HT1080 (cell line): Measurements from ENCODE around the gene ASPM. TPM values are rescaled to one million over a fixed set of nuclear protein-coding genes. Genes with fewer than 3 reads are reported as not detected.
"Not testable (repeated sequence)": the region's sequence is repeated elsewhere in the genome, so short reads cannot be mapped to it uniquely, and the experiment has no call there.

ENCODE experiments used
- DNase-seq: peaks from one replicate; pipeline ENCODE4 v3.0.0-alpha.2; 2015; ENCODE audit warnings: low read depth
- total RNA-seq: library from RNA; depleted of rRNA; stranded (reverse); fragments of >200 nt; shearing (Covaris generic); gene quantifications from 2 replicates; pipeline ENCODE4 v1.2.3, GENCODE V29; 2014

Gene ASPM
- total RNA-seq, 1 experiment from 2014 or later = 36.9 TPM

DNA sequence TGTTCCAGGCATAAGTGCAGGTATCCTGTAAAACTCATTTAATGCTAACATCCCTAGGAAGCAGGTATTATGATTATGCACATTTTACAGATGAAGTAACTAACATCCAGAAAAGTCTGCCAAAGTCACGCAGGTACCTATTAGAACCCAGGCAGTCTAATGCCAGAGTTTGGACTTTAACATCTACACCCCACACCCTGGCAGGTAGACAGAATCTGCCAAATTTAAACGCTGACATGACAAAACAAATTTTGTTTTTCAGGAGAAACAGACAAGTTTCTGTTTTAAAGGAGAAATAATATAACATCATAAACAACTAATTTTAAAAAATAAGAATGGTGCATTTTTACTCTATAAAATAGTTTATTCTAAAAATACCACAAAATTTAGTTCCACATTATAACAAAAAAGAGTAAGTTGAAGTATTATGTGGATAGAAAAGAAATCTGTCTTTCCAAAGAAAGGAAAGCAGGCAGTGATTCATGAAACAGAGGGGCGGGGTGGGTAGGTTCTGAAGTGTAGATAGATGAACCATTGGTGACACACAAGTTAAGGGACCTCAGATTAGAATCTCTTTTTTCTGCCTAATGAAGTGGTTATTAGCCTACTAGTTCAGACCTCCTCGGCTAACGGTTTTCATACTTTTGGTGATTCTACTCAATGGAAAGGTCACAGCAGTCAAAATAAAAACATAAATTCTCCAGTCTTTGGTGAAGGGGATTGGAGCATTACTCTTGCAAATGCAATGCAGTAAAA lies 1.7 kb downstream of the ASPM start:
- peak; percentile 31 for DNase-seq

DNA sequence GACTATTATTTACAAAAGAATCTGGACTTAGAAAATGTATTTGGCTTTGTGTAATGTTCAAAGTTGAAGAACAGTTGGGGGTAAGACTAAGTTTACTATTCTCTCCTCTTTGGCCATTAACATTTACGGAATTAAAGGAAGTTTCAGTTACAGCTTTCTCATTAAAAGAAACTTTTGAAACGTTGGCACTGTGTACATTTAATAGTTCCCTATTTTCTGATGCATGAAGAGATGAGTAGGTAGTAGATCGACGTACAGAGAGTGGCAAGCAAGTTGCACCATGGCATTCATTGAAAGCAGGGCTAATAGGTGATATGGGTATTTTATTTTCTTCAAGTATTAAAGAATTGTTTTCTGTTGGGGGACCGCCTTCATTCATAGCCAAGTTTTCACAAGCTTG lies 3.2 kb downstream of the ASPM start:
- DNase-seq = no peak

DNA sequence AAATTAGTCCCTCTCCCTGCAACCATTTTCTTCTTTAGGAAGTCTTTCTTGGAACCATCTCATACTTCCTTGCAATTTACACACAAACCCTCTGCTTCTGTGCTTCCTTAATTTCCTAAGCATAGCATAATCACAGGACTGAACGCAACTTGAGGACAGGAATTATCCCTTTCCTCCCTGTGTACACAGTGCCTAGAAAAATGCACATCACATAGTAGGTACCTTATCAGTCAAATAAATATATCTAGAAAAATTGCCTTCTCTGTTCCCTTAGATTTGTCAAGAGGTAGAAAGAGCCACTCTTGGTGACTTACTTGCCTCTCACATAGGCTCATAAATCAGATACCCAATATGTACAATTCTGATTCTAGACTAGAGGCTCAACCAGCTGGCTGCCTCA lies 4.9 kb downstream of the ASPM start:
- DNase-seq = no peak

DNA sequence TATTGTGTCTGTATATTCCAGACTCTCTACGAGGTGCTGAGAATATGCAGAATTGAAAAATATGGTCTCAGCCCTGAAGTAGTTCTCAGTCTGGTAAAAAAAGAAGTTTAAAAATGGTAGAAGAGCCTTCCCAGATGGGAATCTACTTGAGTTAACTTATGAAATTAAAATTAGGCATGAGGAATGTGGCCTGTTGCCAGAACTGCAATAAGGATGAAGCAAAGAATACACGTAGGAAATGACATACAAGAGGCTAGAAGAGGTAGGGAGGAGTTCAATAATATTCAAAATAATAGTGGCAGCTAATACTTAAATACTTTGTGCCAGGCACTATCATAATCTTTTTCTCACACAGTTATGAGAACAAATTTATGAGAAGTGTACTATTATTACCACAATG lies 6.3 kb downstream of the ASPM start:
- DNase-seq = no peak

DNA sequence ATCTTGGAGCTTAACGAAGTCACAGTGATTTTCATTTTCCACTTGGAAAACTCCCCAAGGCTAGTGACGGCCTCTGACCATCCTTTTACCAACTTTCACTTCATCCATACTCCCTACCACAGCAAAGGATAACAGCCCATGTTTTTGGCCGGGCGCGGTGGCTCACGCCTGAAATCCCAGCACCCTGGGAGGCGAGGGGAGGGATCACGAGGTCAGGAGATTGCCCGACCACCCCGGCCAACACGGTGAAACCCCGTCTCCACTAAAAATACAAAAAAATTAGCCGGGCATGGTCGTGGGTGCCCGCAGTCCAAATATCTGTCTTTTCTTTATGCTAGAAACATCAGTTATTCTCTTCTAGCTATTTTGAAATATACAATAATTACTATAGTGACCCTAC lies 7.3 kb downstream of the ASPM start:
- no peak for DNase-seq

DNA sequence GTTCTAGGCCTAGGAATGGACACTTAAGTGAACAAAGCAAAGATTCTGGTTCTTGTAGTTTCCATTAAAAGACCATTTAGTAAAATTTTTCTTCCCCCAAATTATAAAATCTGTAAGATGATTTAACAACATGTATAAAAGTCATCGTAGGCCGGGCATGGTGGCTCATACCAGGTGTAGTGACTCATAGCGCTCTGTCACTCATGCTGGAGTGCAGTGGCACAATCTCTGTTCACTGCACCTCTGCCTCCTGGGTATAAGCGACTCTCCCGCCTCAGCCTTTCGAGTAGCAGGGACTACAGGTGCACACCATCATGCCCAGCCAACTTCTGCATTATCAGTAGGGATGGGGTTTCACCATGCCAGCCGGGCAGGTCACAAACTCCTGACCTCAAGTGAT lies 9.1 kb downstream of the ASPM start:
- no peak for DNase-seq

DNA sequence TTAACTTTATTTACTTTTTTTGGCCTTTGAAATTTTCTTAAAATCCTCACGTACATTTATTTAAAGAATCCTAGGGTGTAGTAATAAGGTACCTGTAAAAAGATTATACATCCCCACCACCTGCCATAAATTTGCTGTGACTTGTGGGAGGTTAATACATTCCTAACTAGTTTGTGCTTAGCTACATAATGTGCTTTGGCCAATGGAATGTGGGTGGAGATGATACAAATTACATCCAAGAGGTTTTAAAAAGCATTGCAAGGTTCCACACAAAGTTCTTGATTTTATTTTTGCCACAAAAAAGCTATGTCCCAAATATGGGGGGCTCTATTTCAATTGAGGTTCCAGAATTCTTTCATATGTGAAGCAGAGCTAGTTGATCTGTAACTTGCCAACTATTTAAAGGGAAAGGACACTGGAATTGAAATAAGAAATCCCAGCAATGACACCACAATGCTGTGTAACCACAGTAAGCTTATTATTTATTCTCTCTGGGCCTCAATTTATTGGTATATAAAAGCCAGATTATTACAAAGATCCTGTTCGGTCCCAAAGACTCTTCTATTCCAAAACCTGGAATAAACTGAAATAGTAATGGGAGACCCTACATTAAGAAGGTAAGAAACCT lies 15.7 kb downstream of the ASPM start:
- no peak for DNase-seq

DNA sequence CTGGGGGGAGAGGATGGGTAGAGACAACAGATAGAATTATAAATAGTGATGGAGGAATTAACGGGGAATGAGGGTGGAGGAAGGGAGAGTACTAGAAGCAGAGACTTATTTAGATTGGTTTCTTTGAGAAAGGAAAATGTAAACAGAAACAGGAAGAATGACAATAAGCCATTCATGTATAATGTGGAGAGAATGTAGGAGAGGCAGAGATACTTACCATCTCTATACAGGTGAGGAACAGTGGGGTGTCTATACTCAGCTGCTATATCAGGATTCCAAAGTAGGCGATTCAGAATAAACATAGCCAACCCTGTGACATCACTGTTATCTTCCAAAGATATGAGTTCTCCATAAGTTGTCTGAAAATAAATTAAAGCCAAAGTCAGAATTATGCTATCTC lies 16.8 kb downstream of the ASPM start:
- DNase-seq = no peak

DNA sequence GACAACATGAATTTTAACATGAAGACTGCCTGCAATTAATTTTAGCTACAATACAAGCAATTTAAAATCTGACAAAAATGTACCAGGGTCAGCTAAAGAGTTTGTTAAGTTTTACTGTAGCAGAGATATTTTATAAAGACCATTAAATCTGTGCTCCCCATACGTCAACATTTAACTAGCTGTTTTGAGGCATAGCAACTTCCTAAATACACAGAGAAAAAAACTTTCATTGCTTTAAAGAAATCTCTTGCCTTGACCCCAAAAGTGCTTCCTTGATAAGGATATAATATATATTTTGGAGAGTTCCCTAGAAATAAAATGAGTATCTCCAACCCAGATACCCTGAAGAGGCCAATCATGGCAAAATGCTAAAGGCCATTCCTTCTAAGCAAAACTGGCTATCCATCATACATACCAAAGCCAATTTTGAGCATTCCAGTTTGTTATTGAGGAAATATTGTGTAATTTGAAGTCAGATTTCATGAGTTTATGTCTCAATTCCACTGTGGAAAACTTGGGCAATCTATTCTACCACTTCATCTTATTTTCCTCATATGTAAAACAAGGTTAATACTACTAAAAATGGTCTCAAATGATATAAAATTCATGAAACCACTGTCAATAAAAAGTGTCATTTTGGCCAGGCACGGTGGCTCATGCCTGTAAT lies 19.1 kb downstream of the ASPM start:
- no peak for DNase-seq

DNA sequence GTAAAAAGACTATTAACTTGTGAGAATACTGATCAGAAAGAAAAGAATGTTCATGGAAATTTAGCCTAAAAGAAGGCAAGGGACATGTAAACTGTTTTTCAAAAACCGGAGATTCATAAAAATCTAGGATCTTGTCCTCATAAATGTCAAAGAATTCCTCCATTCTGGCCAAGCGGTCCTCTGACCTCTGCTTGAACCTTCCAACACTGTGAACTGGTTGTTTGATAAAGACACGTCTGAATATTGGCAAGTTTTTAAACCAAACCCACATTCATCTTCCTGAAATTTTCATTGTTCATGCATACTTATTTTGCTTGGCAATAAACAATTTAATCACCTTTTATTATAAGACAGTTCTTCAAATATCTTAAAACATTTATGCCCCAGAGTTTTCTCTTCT lies 19.8 kb downstream of the ASPM start:
- no peak for DNase-seq

DNA sequence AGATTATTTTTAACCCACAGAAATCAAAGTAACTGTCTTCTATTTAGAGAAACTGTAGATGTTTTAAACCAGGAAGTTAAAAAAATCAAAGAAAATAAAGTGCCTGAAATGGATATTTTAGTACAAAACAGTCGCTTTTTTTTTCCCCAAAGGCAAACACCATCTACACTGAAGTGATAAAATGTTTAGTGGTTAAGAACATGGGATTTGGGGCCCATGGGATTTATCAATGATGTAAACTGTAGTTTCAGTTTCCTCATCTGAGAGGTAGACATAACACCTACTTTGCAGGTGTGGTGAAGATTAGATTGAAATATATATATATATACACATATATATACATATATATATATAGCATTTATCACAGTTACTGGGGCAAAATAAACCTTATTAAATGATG lies 22.1 kb downstream of the ASPM start:
- no peak for DNase-seq

DNA sequence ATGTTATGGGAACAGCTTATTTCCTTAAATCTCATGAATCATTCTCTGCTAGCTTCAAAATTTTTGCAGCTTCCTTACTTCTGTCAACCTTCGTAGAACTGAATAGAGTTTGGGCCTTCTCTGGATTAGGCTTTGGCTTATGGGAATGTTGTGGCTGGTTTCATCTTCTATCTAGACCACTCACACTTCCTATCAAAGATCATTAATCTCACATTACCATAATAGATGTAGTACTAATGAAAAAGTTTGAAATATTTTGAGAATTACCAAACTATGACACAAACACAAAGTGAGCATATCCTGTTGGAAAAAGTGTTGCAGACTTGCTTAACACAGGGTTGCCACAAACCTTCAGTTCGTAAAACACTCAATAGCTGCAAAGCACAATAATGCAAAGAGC lies 30.3 kb downstream of the ASPM start:
- DNase-seq = no peak

DNA sequence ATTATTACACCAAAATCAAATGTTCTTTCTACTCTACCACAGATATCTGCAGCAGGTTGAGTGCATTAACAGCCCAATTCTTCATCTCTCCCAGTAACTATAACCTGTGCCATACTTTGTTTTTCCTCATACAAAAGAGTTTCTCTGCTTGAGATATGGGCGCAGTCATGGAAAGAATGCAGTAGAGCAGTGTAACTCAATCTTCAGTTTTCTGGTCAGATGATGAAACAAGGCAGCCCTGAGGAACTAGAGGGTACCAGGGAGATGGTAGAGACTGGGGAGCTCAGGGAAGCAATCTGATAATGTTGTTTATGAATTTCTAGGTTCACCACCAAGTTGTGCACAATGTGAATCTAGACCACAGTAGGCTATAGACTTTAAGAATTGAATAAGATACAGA lies 39.6 kb downstream of the ASPM start:
- DNase-seq = no peak

DNA sequence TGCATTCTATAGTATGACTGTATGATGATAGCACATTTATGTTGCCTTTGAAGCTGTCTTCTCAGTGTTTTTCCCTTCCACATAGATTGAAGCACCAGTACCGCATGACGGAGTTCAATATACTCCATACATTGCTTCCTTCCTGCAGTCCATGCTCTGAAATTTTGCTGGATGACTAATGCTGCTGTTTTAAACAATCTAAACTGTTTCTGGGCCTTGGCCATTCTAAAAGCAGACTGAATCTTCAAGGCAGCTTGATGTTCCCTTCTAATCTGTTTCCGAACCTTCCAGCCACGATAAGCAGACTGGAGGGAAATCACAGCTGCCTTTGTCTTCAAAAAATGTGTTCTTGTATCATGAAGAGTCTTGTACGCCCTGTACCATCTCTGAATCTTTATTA lies 43.2 kb downstream of the ASPM start:
- DNase-seq = no peak

DNA sequence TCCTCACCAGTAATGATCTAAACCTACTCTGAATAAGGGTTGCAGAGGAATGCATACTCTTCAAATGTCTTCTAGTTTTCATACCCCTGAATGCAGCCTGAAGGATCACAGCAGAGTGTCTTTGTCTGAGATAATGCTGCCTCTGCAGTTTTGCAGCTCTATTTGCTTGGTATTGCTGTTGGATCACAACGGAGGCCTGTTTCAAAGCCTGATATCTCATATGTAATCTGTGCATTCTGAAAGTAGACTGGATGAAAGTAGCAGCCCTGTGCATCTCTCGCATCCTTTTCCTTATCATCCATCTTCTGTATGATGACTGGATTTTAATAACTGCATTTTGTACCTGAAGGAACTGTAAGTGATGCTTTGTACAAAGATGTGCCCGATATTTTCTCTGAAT lies 44.5 kb downstream of the ASPM start:
- DNase-seq = no peak

DNA sequence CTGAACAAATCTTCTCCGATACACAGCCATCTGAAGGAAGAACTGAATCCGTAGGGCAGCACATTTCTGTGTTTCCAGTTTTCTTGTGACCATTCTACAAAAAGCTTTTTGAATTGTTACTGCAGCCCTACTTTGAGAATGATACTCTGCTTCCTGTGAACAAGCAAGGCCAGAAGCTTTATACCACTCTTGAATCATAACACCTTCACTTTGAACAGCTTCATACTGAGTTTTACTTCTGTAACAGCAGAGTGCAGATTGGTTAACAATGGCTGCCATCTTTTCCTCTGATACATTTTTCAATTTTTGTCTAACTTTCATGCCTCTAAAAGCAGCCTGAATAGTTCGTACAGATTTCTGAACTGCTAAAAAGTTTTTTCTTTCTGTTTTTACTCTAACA lies 45.8 kb downstream of the ASPM start:
- no peak for DNase-seq

DNA sequence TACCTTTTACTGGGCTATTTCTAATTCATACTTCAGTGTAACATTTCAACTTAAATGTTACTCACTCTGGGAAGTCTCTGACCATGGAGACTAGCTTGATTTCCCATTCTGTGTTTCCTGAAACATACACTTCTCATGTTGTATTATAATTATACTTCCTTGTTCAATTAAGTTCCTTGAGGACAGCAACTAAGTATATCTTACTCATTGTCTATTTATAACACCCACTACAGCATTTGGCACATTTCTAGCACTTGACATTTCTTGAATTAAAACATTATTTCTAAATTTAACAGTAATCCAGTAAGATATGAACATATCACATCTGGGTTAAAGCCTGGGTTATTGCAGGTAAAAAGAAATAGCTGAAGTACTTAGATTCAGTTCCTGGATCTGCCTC lies 47.0 kb downstream of the ASPM start:
- DNase-seq = no peak

DNA sequence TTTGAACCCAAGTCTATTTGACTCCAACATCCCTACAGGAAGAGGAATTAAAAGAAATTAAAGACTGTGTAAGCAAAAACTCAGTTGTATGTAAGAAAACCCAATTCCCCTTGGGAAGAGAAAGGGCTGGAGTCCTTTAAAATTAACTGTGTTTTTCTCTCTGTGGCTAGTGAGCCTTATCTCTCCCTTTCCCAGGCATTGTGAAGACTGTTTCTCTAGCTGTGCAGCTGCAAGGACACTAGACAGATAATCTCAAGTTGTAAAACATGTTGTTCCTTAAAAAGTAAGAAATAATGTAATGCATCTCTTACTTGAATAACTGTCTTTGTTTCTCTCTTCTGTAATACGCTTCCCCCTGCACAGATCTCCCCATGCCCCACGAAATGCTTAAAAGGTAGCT lies 49.5 kb downstream of the ASPM start:
- DNase-seq = not testable (repeated sequence)

DNA sequence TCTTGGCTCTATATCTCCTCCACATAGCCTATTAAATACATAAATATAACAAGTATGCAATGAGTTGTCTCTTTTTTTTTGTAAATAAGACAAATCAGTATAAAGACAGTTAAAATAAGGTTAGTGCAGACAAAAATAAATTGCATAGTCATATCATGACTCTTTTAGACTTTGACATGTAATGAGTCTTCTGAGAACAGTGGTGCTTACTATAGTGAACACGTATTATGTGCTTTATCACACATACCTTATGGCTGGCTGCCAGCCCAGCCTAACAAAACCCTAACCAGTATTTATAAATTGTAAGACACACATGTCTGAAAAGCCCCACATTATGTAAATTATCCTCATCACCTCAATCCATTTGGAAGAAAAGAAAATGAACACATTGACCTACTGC lies 50.3 kb downstream of the ASPM start:
- no peak for DNase-seq

DNA sequence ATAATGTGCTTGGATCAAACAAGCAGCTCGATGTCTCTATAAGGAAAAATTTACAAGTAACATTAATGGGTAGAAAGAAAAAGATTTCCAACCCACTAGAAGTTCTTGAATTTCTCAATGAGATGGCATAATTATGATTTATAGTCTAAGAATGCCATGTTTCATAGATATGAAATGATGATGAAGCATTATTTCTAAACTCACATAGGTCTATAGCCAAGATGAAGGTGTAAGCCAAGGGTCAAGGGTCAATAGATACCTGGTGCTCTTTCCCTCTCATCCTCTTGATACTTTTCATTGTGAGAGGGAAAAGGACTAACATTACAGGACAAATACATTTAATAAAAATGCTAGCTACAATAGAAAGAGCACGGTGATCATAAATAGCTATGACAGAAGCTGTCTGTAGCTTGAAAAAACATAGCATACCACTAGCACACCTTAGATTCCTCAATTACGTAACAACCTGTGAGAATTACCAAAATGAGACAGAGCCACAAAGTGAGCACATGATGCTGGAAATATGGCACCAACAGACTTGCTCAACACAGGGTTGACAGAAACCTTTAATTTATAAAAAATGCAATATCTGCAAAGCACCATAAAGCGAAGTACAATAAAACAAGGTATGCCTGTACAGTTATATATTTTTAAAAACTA lies 53.1 kb downstream of the ASPM start:
- DNase-seq = no peak

DNA sequence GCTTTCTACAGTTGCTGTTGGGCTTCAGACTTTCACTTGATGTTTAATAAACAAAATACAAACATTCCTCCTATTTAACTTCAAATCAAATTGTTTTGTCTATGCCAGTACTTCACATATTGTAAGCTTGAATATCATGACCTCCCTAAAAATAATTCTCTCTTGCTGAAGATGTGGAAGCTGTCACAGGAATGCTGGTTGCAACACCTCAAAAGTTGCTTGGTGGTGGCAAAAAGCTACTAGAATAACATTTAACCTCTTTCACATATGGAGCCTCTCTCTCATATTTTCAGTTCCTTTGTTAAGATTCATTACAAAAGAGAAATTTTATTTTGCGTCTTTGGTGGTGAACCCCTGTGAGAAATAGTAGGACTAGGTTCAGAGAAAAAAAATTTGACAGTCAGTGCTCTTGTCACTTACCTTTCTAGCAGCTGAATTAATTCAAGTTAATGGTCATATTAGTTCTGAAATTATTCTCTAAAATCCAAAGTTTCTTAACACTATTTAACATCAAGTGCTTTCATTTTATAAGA lies 53.9 kb downstream of the ASPM start:
- DNase-seq = no peak

DNA sequence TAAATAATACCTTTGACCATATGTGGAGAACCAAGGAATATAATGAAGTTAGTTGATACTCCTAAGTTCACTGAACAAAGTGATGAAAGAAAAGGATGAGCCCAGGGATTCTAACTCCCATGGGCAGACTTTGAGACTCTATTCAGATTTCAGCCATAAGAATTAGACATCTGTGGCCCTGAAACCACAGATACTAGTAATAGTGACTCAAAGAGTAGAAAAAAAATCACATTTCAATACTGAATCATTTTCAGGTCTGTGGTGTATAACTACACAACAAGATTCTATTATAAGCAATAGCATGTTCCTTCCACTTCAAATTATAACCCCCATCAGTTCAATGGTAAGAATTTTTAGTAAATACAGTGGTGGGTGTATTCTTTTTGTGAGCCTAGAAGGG lies 63.0 kb downstream of the ASPM start:
- no peak for DNase-seq
